H1 (cell line): ENCODE measurements around the gene SPECC1. TPM values are rescaled to one million over a fixed set of nuclear protein-coding genes. Genes with fewer than 3 reads are reported as not detected.

Experiments used
- CTCF ChIA-PET: fragments of 300-600 bp; sonication (Branson Sonifier 250); formaldehyde crosslinking; loops from one replicate; lab custom pipeline; 2021; ENCODE audit not compliant: partially characterized antibody; lab: Charles Lee
- POLR2A ChIA-PET: fragments of 300-600 bp; sonication (Branson Sonifier 250); formaldehyde crosslinking; loops from one replicate; lab custom pipeline; 2021; ENCODE audit warnings: inconsistent platforms; ENCODE audit not compliant: partially characterized antibody; lab: Charles Lee
- DNase-seq, 2 experiments: peaks; one replicate each; pipeline versions ENCODE4 v3.0.0 to v3.0.0-alpha.2; 2010 to 2022; ENCODE audit warnings: low spot score in 2 of 2, low read depth in 1 of 2, mixed read lengths in 1 of 2
- FAIRE-seq: peaks from 2 replicates; lab custom pipeline; 2011; peaks lifted over from hg19 to GRCh38; lab: Jason Lieb, UNC
- H2AFZ ChIP-seq: 2 replicates; pipeline ENCODE4 v1.8.1; 2012; ENCODE audit warnings: low read length, inconsistent platforms
- H2AK5ac ChIP-seq: 2 replicates; pipeline ENCODE4 v1.6.1; 2013; ENCODE audit warnings: low read depth, low read length
- H2BK120ac ChIP-seq: replicated peaks from 2 replicates; pipeline ENCODE3; 2013; ENCODE audit warnings: low read depth, low read length, inconsistent platforms
- H2BK12ac ChIP-seq: 2 replicates; pipeline ENCODE4 v1.6.1; 2013; ENCODE audit warnings: low read depth, low read length
- H2BK15ac ChIP-seq: 2 replicates; pipeline ENCODE4 v1.6.1; 2013; ENCODE audit warnings: low read length
- H2BK20ac ChIP-seq: 2 replicates; pipeline ENCODE4 v1.6.1; 2013; ENCODE audit warnings: low read length
- H2BK5ac ChIP-seq: 2 replicates; pipeline ENCODE4 v1.6.1; 2013; ENCODE audit warnings: low read depth, low read length
- H3K14ac ChIP-seq: 2 replicates; pipeline ENCODE4 v1.6.1; 2013; ENCODE audit warnings: inconsistent platforms; ENCODE audit not compliant: insufficient read length
- H3K18ac ChIP-seq: 2 replicates; pipeline ENCODE4 v1.6.1; 2013; ENCODE audit warnings: low read length; ENCODE audit errors: extremely low read depth
- H3K23ac ChIP-seq: 2 replicates; pipeline ENCODE4 v1.6.1; 2013; ENCODE audit warnings: inconsistent platforms; ENCODE audit not compliant: insufficient read length
- H3K23me2 ChIP-seq: 2 replicates; pipeline ENCODE4 v1.6.1; 2013; ENCODE audit warnings: low read depth, low read length
- H3K27ac ChIP-seq: 2 replicates; pipeline ENCODE4 v1.6.1; 2011; ENCODE audit warnings: low read depth, low read length, inconsistent platforms
- H3K27me3 ChIP-seq, 4 experiments: replicated peaks in 1 of 4; 1 replicate in 1 of 4; 2 replicates in 3 of 4; pipeline versions ENCODE4 v1.6.1 to v1.8.1; 2011 to 2013; ENCODE audit warnings: low read length in 3 of 4, mild to moderate bottlenecking in 3 of 4, inconsistent platforms in 2 of 4, mixed read lengths in 2 of 4, moderate library complexity in 1 of 4; ENCODE audit not compliant: control insufficient read depth in 3 of 4, insufficient read depth in 3 of 4; ENCODE audit errors: extremely low read depth in 1 of 4
- H3K36me3 ChIP-seq, 4 experiments: 2 replicates each; pipeline versions ENCODE4 v1.6.1 to v1.8.1; 2011 to 2013; ENCODE audit warnings: mild to moderate bottlenecking in 4 of 4, low read length in 3 of 4, moderate library complexity in 2 of 4, control low read depth in 1 of 4, inconsistent platforms in 1 of 4; ENCODE audit not compliant: insufficient read depth in 4 of 4, control insufficient read depth in 2 of 4
- H3K4ac ChIP-seq: replicated peaks from 2 replicates; pipeline ENCODE3; 2013; ENCODE audit warnings: low read length, low read depth, mixed read lengths, inconsistent platforms; ENCODE audit not compliant: insufficient read length
- H3K4me1 ChIP-seq, 4 experiments: replicated peaks in 1 of 4; 1 replicate in 1 of 4; 2 replicates in 3 of 4; pipeline versions ENCODE4 v1.6.1 to v1.8.1; 2011 to 2013; ENCODE audit warnings: low read length in 3 of 4, inconsistent platforms in 2 of 4, mixed read lengths in 1 of 4; ENCODE audit not compliant: insufficient read depth in 4 of 4, control insufficient read depth in 3 of 4
- H3K4me2 ChIP-seq, 2 experiments: 2 replicates each; pipeline versions ENCODE4 v1.6.1 to v1.8.1; 2011 to 2013; ENCODE audit warnings: low read depth in 2 of 2, low read length in 2 of 2, control low read depth in 1 of 2, inconsistent platforms in 1 of 2, mild to moderate bottlenecking in 1 of 2; ENCODE audit not compliant: insufficient read depth in 1 of 2
- H3K4me3 ChIP-seq, 4 experiments: fragments of 200-600, 300-600 bp in 1 of 4; sonication (generic), shearing (Covaris generic), sonication (Bioruptor Twin) in 1 of 4; 2 replicates each; pipeline versions ENCODE4 v1.5.1 to v1.8.1; 2011 to 2016; ENCODE audit warnings: low read length in 4 of 4, low read depth in 3 of 4, control low read depth in 2 of 4, inconsistent platforms in 2 of 4, mild to moderate bottlenecking in 2 of 4, mixed read lengths in 1 of 4, moderate library complexity in 1 of 4; ENCODE audit not compliant: insufficient read depth in 2 of 4; ENCODE audit errors: extremely low read depth in 1 of 4
- H3K56ac ChIP-seq: replicated peaks from 2 replicates; pipeline ENCODE3; 2013; ENCODE audit warnings: low read depth, mild to moderate bottlenecking, mixed read lengths, low read length, inconsistent platforms; ENCODE audit not compliant: insufficient read length
- H3K79me1 ChIP-seq: 2 replicates; pipeline ENCODE4 v1.6.1; 2013; ENCODE audit warnings: low read depth, low read length, control low read depth
- H3K79me2 ChIP-seq, 2 experiments: 2 replicates each; pipeline versions ENCODE4 v1.6.1 to v1.8.1; 2012 to 2013; ENCODE audit warnings: low read length in 2 of 2, mild to moderate bottlenecking in 2 of 2, inconsistent platforms in 1 of 2; ENCODE audit not compliant: insufficient read depth in 2 of 2, control insufficient read depth in 1 of 2
- H3K9ac ChIP-seq, 4 experiments: replicated peaks in 1 of 4; 1 replicate in 1 of 4; 2 replicates in 3 of 4; pipeline versions ENCODE4 v1.6.1 to v1.8.1; 2011 to 2013; ENCODE audit warnings: low read depth in 3 of 4, low read length in 3 of 4, control low read depth in 2 of 4, mild to moderate bottlenecking in 2 of 4, moderate library complexity in 2 of 4, inconsistent platforms in 1 of 4; ENCODE audit errors: extremely low read depth in 1 of 4
- H3K9me3 ChIP-seq, 2 experiments: 2 replicates each; pipeline versions ENCODE4 v1.6.1 to v1.8.1; 2012 to 2013; ENCODE audit warnings: mild to moderate bottlenecking in 2 of 2, moderate library complexity in 2 of 2, control low read depth in 1 of 2, inconsistent platforms in 1 of 2, low read depth in 1 of 2, low read length in 1 of 2, mixed read lengths in 1 of 2; ENCODE audit not compliant: insufficient read depth in 2 of 2
- H4K20me1 ChIP-seq, 2 experiments: replicated peaks in 1 of 2; 2 replicates each; pipeline versions ENCODE3 to v1.8.1; 2011 to 2013; ENCODE audit warnings: inconsistent platforms in 2 of 2, low read length in 2 of 2, mild to moderate bottlenecking in 1 of 2; ENCODE audit not compliant: insufficient read depth in 2 of 2, control insufficient read depth in 1 of 2
- H4K5ac ChIP-seq: 2 replicates; pipeline ENCODE4 v1.6.1; 2013; ENCODE audit warnings: low read length, low read depth, mixed read lengths, inconsistent platforms; ENCODE audit not compliant: insufficient read length
- H4K8ac ChIP-seq: 2 replicates; pipeline ENCODE4 v1.8.0; 2013; ENCODE audit warnings: mild to moderate bottlenecking, moderate library complexity, low read length, inconsistent platforms; ENCODE audit not compliant: insufficient read depth; ENCODE audit errors: extremely low read depth
- H4K91ac ChIP-seq: replicated peaks from 2 replicates; pipeline ENCODE3; 2013; ENCODE audit warnings: low read length, mixed read lengths, inconsistent platforms; ENCODE audit not compliant: insufficient read length
- BCL11A ChIP-seq, 2 experiments: IDR thresholded peaks; one replicate each; pipeline ENCODE4 v1.6.1; 2011; ENCODE audit warnings: low read depth in 2 of 2, low read length in 2 of 2, mild to moderate bottlenecking in 2 of 2
- CHD1 ChIP-seq: IDR thresholded peaks from 2 replicates; pipeline ENCODE4 v1.6.1; 2012; ENCODE audit warnings: low read depth, low read length, improper control_type of control experiment
- HDAC2 ChIP-seq, 2 experiments: fragments of 300-600 bp in 1 of 2; sonication (generic) in 1 of 2; IDR thresholded peaks; 2 replicates each; pipeline ENCODE4 v1.6.1; 2011 to 2012; ENCODE audit warnings: low read depth in 2 of 2, low read length in 2 of 2, mild to moderate bottlenecking in 2 of 2, moderate library complexity in 2 of 2, borderline replicate concordance in 1 of 2, inconsistent platforms in 1 of 2
- NANOG ChIP-seq: IDR thresholded peaks from 2 replicates; pipeline ENCODE4 v1.6.1; 2011; ENCODE audit warnings: low read length, low read depth, mild to moderate bottlenecking, inconsistent platforms; ENCODE audit not compliant: insufficient read depth, poor library complexity, severe bottlenecking
- NRF1 ChIP-seq: IDR thresholded peaks from 2 replicates; pipeline ENCODE4 v1.6.1; 2011; ENCODE audit warnings: mild to moderate bottlenecking, low read depth, low read length, improper control_type of control experiment
- RFX5 ChIP-seq: IDR thresholded peaks from 2 replicates; pipeline ENCODE4 v1.6.1; 2011; ENCODE audit warnings: low read depth, low read length, improper control_type of control experiment, borderline replicate concordance
- SRF ChIP-seq: IDR thresholded peaks from 2 replicates; pipeline ENCODE4 v1.6.1; 2011; ENCODE audit warnings: mild to moderate bottlenecking, low read depth, low read length, moderate library complexity
- SUZ12 ChIP-seq: fragments of 200-600 bp; sonication (generic); IDR thresholded peaks from 2 replicates; pipeline ENCODE4 v1.6.1; 2012; ENCODE audit warnings: mild to moderate bottlenecking, inconsistent platforms, low read length, moderate library complexity, mixed read lengths
- TEAD4 ChIP-seq: IDR thresholded peaks from 2 replicates; pipeline ENCODE4 v1.6.1; 2012; ENCODE audit warnings: low read depth, low read length, inconsistent platforms, mixed read lengths
- WGBS, 2 experiments: shearing (Covaris generic) in 1 of 2; methylation state at CpG; one replicate each; pipeline versions ENCODE4 v1.1.6 to v1.1.7; 2013 to 2015; ENCODE audit warnings: low lambda C conversion rate in 2 of 2, mixed read lengths in 2 of 2, inconsistent platforms in 1 of 2, low coverage in 1 of 2, missing lambda C conversion rate in 1 of 2; ENCODE audit not compliant: insufficient replicate concordance in 2 of 2, insufficient coverage in 1 of 2, insufficient read length in 1 of 2; ENCODE audit errors: extremely low coverage in 1 of 2, missing lambda C conversion rate in 1 of 2; 5-methylcytosine and 5-hydroxymethylcytosine counted together
- polyA plus RNA-seq, 7 experiments: library from polyadenylated mRNA; depleted of rRNA in 3 of 7; stranded (reverse) in 5 of 7; unstranded in 2 of 7; fragments of >200 nt in 5 of 7; fragments of 200-250 nt in 2 of 7; gene quantifications; 1 replicate in 5 of 7; 2 replicates in 1 of 7; 4 replicates in 1 of 7; pipeline versions ENCODE4 v1.2.1 to v1.2.3, GENCODE V29; 2011 to 2013; ENCODE audit warnings: missing spikeins in 2 of 7, mixed read lengths in 2 of 7
- total RNA-seq: library from RNA; stranded (reverse); fragmentation: NEBNext Ultra II Directional; extraction: Animal tissue kit (Norgen Biotek cat#: 25700); gene quantifications from 2 replicates; pipeline ENCODE4 v1.2.1, GENCODE V29; 2021
- TF ChIP-seq, protein P1 (sequence below): IDR thresholded peaks from 2 replicates; pipeline ENCODE4 v1.6.1; 2011; ENCODE audit warnings: low read depth, mild to moderate bottlenecking, low read length; ENCODE audit not compliant: insufficient read depth
- TF ChIP-seq, protein P2 (sequence below): IDR thresholded peaks from 2 replicates; pipeline ENCODE4 v1.6.1; 2012; ENCODE audit warnings: low read length, inconsistent platforms

The SPECC1 gene
- total and polyA plus RNA-seq, 2 of the 8 experiments (the other 6 are each of a cell fraction or from before 2014, with no cell fraction given): 35.8 to 87.9 TPM

DNA sequence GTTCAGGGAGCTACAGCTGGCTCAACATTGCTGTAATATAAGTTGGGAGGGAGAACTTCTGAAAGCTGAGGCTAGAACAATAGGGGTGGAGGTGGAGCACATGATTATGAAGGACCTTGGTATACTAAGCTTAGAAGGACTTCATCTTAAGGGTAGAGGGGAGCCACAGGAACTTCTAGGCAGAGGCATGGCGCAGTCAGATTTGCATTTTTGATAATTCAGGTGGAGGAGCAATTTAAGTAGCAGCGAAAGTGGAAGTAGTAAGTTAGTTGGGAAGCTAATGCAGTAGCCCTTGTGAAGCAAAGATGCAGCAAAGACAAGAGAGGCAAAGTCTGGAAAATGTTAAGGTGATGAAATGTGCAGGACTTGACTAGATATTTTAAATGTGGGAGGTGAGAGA lies 144.1 kb downstream of the SPECC1 start:
- POLR2A ChIA-PET: interaction anchor here (0.6 kb wide), 1 partner anchor 10 kb away, joined by 3 read pairs; no protein-coding TSS in a partner anchor
- no peak for DNase-seq
- H2BK15ac ChIP-seq: no peak overlapping the region
- no peak overlapping the region for H4K8ac ChIP-seq
- H3K79me2 ChIP-seq: peaks cover 7 to 17% of the 10 kb centered on the region in 2 experiments
- H4K20me1 ChIP-seq: peaks cover 9 to 10% of the 10 kb centered on the region in 2 experiments
- no peak overlapping the region for H2BK12ac ChIP-seq
- H3K27me3 ChIP-seq: no peaks in the 10 kb centered on the region; a peak in 1 of 7 replicates
- no peak for FAIRE-seq
- no peak overlapping the region for H4K91ac ChIP-seq
- no peak overlapping the region for H3K4me3 ChIP-seq
- no peaks in the 10 kb centered on the region for H3K9me3 ChIP-seq
- no peak overlapping the region for H3K4ac ChIP-seq
- no peak overlapping the region for H3K4me2 ChIP-seq
- H2AFZ ChIP-seq: no peak overlapping the region
- no peak overlapping the region for H3K23ac ChIP-seq
- H3K14ac ChIP-seq: no peak overlapping the region
- peaks cover 4% of the 10 kb centered on the region; the same call in 1 of the 2 replicates for H3K23me2 ChIP-seq
- H2BK20ac ChIP-seq: no peak overlapping the region
- H3K79me1 ChIP-seq: peaks cover 3% of the 10 kb centered on the region; the same call in 1 of the 2 replicates
- WGBS, 2 experiments: 89% methylated on average over 2 of the region's 2 CpGs; no CpG with 5 or more reads in 1 of the 2 experiments
- no peak overlapping the region for H3K18ac ChIP-seq
- H3K36me3 ChIP-seq: no peaks in the 10 kb centered on the region
- no peak overlapping the region for H2AK5ac ChIP-seq
- H3K4me1 ChIP-seq: peaks cover 0 to 12% (median 5%) of the 10 kb centered on the region in 4 experiments; a peak in 4 of 7 replicates
- H3K56ac ChIP-seq: no peak overlapping the region
- no peak overlapping the region for H2BK120ac ChIP-seq
- no peak overlapping the region for H3K9ac ChIP-seq
- H3K27ac ChIP-seq: no peak overlapping the region
- CTCF ChIA-PET: interaction anchor here (0.8 kb wide), 1 partner anchor 16 kb away, joined by 3 read pairs; no protein-coding TSS in a partner anchor
- H2BK5ac ChIP-seq: no peak overlapping the region
- H4K5ac ChIP-seq: no peak overlapping the region
- TF ChIP-seq NANOG (no peak), CHD1 (no peak), TEAD4 (no peak), SUZ12 (no peak), SRF (no peak), RFX5 (no peak), NRF1 (no peak), BCL11A (IDR thresholded peaks at IDR 0.05; ENCODE audit: low read depth in 2 of 2, low read length in 2 of 2) (no peak), HDAC2 (IDR thresholded peaks at IDR 0.05; ENCODE audit: borderline replicate concordance in 1 of 2, low read depth in 2 of 2, low read length in 2 of 2) (no peak)
- TF ChIP-seq, protein P1, sequence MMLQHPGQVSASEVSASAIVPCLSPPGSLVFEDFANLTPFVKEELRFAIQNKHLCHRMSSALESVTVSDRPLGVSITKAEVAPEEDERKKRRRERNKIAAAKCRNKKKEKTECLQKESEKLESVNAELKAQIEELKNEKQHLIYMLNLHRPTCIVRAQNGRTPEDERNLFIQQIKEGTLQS: no peak
- TF ChIP-seq, protein P2, sequence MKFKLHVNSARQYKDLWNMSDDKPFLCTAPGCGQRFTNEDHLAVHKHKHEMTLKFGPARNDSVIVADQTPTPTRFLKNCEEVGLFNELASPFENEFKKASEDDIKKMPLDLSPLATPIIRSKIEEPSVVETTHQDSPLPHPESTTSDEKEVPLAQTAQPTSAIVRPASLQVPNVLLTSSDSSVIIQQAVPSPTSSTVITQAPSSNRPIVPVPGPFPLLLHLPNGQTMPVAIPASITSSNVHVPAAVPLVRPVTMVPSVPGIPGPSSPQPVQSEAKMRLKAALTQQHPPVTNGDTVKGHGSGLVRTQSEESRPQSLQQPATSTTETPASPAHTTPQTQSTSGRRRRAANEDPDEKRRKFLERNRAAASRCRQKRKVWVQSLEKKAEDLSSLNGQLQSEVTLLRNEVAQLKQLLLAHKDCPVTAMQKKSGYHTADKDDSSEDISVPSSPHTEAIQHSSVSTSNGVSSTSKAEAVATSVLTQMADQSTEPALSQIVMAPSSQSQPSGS: no peak
